Omental fat pad (tissue), 4 donors: ENCODE results near the gene RASL11A. TPM values are rescaled to one million over a fixed set of nuclear protein-coding genes. Genes with fewer than 3 reads are reported as not detected.

Experiments
- ATAC-seq: fragments of 150-250 bp; one replicate; pipeline ENCODE4 v1.9.1; 2016; ENCODE audit warnings: mild to moderate bottlenecking, moderate library complexity; ENCODE audit not compliant: low FRiP score
- DNase-seq: peaks from one replicate; pipeline ENCODE4 v3.0.0-alpha.2; 2019; ENCODE audit warnings: low spot score
- total RNA-seq, 4 donors: library from RNA; depleted of rRNA; stranded (reverse); fragments of >200 nt; gene quantifications; one replicate each; pipeline ENCODE4 v1.1.0, GENCODE V29; 2016
- TF ChIP-seq, protein P1 (sequence below), 3 donors: fragments of 450-650 bp; IDR thresholded peaks; one replicate each; pipeline ENCODE4 v1.5.1; 2016 to 2017; ENCODE audit warnings: antibody characterized with exemption in 3 of 3, mild to moderate bottlenecking in 3 of 3, moderate library complexity in 2 of 3

RASL11A gene
- total RNA-seq, 4 donors from 2014 or later: 32.6 to 50.9 (median 38.4) TPM

DNA sequence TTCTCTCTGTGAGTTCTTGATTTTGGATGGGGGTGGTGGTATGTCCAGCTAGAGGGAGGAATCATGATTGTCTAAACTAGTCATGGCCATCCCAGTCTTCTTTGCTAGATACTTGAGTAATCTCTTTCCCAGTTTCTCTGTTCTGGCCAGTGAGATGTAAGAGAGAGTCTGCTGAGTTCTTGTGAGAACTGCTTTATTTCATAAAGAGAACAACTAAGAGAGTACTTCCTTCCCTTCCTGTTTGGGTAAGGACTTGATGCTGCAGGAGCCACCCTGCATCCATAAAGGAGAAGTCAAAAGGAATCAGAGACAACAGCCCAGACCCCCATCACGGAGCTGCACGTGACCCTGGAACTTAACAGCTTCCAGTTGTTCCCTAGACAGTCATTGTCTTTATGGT is 3.0 kb upstream of the RASL11A start:
- DNase-seq (no peak), ATAC-seq (no peak)
- TF ChIP-seq, protein P1, sequence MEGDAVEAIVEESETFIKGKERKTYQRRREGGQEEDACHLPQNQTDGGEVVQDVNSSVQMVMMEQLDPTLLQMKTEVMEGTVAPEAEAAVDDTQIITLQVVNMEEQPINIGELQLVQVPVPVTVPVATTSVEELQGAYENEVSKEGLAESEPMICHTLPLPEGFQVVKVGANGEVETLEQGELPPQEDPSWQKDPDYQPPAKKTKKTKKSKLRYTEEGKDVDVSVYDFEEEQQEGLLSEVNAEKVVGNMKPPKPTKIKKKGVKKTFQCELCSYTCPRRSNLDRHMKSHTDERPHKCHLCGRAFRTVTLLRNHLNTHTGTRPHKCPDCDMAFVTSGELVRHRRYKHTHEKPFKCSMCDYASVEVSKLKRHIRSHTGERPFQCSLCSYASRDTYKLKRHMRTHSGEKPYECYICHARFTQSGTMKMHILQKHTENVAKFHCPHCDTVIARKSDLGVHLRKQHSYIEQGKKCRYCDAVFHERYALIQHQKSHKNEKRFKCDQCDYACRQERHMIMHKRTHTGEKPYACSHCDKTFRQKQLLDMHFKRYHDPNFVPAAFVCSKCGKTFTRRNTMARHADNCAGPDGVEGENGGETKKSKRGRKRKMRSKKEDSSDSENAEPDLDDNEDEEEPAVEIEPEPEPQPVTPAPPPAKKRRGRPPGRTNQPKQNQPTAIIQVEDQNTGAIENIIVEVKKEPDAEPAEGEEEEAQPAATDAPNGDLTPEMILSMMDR (IDR thresholded peaks at IDR 0.05): no peak

DNA sequence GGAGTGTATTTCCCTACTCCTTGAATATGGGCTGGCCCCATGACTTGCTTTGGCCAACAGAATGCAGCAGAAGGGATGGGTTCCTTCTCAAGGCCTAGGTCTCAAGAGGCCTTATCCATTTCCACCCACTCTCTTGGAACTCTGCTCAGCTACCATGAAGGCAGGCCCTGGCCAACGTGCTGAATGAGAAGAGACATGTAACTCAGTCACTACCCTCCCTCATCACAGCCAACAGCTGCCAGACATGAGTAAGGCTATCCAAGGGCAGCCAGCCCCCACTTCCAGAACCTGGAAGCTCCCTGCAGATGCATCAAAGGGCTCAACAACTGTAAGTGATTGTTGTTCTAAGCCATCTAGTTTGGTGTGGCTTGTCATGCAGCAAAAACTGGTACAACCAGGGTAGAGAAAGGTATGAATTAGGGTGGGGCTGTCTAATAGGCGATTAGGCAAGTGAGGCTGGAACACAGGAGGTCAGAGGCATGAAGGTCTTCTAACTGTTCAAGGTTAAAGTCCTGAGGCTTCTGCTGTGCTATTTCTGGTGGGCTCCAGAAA is 1.4 kb upstream of the RASL11A start:
- no peak for ATAC-seq

DNA sequence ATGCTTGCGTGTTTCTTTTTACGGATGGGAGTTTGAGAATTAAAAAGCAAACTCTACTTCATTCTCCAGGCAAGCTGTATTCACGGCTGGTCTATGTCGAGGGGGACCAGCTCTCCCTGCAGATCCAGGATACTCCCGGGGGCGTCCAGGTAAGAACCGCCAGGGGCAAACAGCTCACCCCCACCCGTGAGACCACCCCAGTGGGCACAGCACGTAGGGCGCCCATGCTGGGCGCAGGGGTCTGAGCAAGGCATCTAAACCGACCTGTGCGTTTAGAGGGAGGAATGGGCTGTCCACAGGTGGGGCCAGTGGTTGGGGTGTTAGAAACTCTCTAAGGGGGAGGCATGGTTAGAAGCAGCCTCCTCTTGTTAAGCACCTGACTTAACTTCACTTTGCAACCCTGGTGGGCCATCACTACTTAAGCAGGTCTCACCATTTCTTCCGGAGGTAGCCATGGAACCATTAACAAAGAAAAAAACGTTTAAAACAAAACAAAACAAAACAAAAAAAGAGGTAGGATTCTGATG is 1.0 kb downstream of the RASL11A start:
- DNase-seq (no peak), ATAC-seq (no peak)
- TF ChIP-seq, protein P1 (IDR thresholded peaks at IDR 0.05): no peak

More for the DNA sequence above, 1.4 kb upstream of the RASL11A start:
- DNase-seq: no peak
- TF ChIP-seq, protein P1 (IDR thresholded peaks at IDR 0.05): no peak

DNA sequence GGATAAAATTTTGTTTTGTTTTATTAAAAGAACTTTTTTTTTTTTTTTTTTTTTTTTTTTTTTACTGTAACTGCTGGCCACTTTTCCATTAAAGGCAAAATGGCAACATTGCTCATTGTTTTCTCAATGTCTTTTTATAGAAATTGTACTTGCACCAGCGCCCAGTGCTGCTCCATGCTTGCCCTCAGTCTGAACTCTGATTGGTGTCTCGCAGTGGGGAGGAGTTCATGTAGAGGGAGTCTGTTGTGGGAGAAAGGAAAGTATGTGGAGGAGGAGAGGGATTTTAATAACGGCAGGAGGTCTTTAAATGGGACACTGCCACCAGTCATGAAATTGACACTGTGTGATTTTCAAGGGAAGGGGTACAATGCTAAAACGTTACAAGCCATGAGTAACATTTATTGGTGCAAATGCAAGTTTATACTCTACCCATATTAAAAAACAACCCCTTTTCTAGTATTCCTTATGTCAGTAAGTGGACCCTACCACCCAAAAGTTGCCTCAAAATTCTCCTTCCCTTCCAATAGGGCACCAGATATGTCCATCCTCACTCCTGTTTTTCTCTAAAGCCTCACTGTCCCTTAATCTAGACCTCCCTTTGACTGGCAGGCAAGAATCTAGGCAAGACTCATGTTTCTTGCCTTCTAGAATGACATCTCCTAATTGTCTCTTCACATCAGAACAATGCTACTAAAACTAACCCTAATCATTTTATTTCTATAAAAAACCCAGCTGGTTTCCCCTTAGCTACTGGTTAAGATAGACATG is 3.2 kb downstream of the RASL11A start:
- DNase-seq: no peak
- no peak for ATAC-seq

DNA sequence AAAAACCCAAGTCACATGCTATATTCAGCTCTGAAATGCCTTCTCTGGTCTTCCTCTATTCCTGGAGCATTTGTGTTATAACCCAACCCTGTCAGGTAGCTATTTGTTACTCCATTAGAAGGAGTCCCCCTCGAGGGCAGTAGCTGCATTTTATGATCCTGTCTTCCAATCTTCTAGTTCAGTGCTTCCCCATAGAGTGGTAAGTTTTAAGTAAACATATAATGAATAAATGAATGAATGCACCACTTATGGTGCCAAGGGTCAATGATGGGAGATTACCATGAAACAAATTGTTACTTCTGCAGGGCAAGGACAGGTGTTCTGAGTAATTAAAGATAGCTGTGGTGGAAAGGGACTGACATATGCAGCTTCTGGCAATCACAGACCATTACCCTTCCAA is 4.0 kb downstream of the RASL11A start:
- no peak for DNase-seq
- ATAC-seq: no peak
- TF ChIP-seq, protein P1 (IDR thresholded peaks at IDR 0.05): no peak

More for the DNA sequence above, 3.2 kb downstream of the RASL11A start:
- TF ChIP-seq, protein P1 (IDR thresholded peaks at IDR 0.05): no peak

DNA sequence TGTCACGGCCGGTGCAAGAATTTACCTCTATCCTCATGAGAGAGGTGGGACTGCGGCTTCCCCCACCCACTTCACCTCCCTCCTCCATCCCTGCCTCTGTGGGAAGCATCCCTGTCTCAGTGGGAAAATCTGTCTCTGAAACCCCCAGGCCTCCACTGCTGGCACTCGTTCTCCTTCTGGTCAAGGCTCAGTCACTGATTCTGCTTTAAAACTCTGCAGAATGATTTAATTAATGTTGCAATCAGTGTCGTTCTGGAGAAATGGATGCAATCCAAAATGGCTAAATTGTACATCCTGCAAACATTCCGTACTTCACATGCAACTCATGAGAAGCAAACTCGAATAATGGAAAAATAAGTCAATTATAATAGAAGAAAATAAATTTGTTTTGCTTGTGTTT is 5.6 kb downstream of the RASL11A start:
- TF ChIP-seq, protein P1 (IDR thresholded peaks at IDR 0.05): no peak
- no peak for ATAC-seq
- DNase-seq: no peak
